Nephron (organoid): ENCODE data around the gene NR4A1.
A peak's percentile ranks its signal among the peaks of the same experiment; 100 is the strongest.

Source experiments
- H3K27ac Mint-ChIP-seq, 3 experiments: 2 replicates each; pipeline ENCODE4 v1.8.0; 2020; ENCODE audit warnings: mixed read lengths in 3 of 3, mild to moderate bottlenecking in 2 of 3, moderate library complexity in 1 of 3
- H3K27me3 Mint-ChIP-seq: 2 replicates; pipeline ENCODE4 v1.8.0; 2021; ENCODE audit warnings: low read depth, mild to moderate bottlenecking, moderate library complexity, mixed read lengths
- H3K36me3 Mint-ChIP-seq: 2 replicates; pipeline ENCODE4 v1.8.0; 2020; ENCODE audit warnings: low read depth, mixed read lengths
- H3K4me1 Mint-ChIP-seq: 2 replicates; pipeline ENCODE4 v1.8.0; 2020; ENCODE audit warnings: mixed read lengths
- H3K4me3 Mint-ChIP-seq, 3 experiments: 2 replicates each; pipeline ENCODE4 v1.8.0; 2020; ENCODE audit warnings: mild to moderate bottlenecking in 3 of 3, mixed read lengths in 3 of 3, moderate library complexity in 2 of 3
- H3K9me3 Mint-ChIP-seq: 2 replicates; pipeline ENCODE4 v1.8.0; 2020; ENCODE audit warnings: mixed read lengths
- CTCF ChIP-seq, 3 experiments: fragments of 200-600 bp; sonication (generic); IDR thresholded peaks; one replicate each; pipeline ENCODE4 v1.5.0; 2021; ENCODE audit warnings: antibody characterized with exemption in 3 of 3; ENCODE audit not compliant: unreplicated experiment in 3 of 3

The NR4A1 gene

DNA sequence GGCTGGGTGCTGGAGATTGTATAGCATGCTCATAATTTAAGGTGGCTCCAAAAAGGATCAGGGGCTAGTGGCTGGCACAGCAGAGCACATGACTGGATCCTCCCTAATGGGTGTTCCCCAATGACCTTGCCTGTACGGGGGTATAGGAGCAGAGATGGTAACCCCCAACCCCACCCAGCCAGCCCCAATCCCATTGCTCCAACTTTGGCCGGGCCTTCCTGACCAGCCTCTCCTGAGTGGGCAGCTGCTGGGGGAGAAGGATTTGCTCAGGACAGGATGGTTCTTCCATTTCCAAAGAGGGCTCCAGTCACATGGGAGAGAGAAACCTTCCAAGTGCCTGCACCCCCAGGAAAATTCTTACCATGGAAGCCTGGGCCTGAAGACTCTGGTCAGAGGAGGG, 15.3 kb upstream of the NR4A1 start:
- TF ChIP-seq CTCF (IDR thresholded peaks at IDR 0.05; ENCODE audit: unreplicated experiment in 3 of 3): no peak
- Mint-ChIP-seq H3K36me3 (no peaks in the 10 kb centered on the region), H3K9me3 (no peaks in the 10 kb centered on the region), H3K27ac (peak overlapping the region; percentile 13 to 92 (median 89)), H3K4me3 (peak overlapping the region; percentile 76 to 90 (median 86)), H3K4me1 (peaks cover 62% of the 10 kb centered on the region), H3K27me3 (peaks cover 29% of the 10 kb centered on the region)

GRCh38 chr12:52036587-52037171, 14.6 kb upstream of the NR4A1 start:
- Mint-ChIP-seq H3K4me3 (peak overlapping the region; percentile 76 to 90 (median 86)), H3K27me3 (peaks cover 31% of the 10 kb centered on the region), H3K36me3 (no peaks in the 10 kb centered on the region), H3K27ac (peak overlapping the region in 2 of 3 experiments; percentile 89 to 92), H3K9me3 (no peaks in the 10 kb centered on the region), H3K4me1 (peaks cover 65% of the 10 kb centered on the region)
- TF ChIP-seq CTCF (IDR thresholded peaks at IDR 0.05; ENCODE audit: unreplicated experiment in 3 of 3): no peak

DNA sequence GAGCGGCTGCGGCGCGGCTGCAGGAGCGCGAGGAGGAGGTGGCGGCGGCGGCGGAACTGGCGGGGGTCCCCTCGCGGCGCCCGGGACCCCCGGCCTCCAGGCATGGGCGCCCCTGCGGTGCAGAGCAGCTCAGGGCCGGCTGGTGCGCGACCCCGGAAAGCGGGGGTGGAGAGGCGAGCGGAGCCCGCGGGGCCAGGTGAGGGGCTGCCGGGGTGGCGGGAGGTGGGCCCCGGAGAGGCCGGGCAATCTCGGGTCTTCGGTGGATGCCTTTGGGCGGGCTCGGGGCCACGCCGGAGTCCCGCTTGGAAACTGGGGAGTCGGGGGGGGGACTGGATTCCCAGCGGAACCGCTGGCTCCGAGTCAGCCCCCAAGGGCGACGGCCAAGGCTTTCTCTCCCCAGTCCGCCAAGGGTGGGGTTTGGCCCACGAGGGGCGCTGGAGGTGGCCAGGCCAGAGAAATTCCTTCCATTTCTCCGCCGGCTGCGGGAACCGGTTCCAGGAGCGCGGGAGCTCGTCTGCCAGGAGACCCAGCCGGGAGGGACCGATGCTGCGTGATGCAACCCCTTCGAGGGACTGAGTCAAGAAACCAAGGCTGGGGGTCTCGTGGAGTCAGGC, 13.9 kb upstream of the NR4A1 start:
- no peak overlapping the region for H3K27ac Mint-ChIP-seq
- peaks cover 31% of the 10 kb centered on the region for H3K27me3 Mint-ChIP-seq
- H3K4me1 Mint-ChIP-seq: peaks cover 65% of the 10 kb centered on the region
- H3K4me3 Mint-ChIP-seq: peak overlapping the region; percentile 78 to 86 (median 86)
- TF ChIP-seq CTCF (IDR thresholded peaks at IDR 0.05; ENCODE audit: unreplicated experiment in 3 of 3): no peak
- no peaks in the 10 kb centered on the region for H3K9me3 Mint-ChIP-seq
- no peaks in the 10 kb centered on the region for H3K36me3 Mint-ChIP-seq

DNA sequence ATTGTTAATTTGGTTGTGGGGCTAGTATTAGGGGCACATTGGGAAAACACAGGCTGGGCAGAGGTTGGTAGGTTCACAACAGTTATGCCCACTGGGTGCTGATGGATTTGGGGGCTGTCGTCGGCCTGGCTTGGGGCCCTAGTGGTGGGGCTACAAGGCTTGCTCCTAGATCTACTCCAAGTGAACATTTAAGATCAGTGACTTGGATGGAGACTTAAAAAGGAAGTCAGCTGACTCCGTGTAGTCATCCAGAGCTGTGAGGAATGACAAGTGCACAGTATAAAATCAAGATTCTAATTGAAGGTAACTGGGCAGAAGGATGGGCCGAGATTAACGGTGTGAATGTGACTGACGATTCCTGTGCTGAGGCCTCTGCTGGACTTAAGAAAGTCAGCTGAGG, 12.8 kb upstream of the NR4A1 start:
- H3K27me3 Mint-ChIP-seq: peaks cover 31% of the 10 kb centered on the region
- H3K27ac Mint-ChIP-seq: peak overlapping the region in 2 of 3 experiments; percentile 20 to 88
- H3K4me3 Mint-ChIP-seq: peak overlapping the region; percentile 78 to 86 (median 86)
- no peaks in the 10 kb centered on the region for H3K9me3 Mint-ChIP-seq
- TF ChIP-seq CTCF (IDR thresholded peaks at IDR 0.05; ENCODE audit: unreplicated experiment in 3 of 3): no peak
- H3K36me3 Mint-ChIP-seq: no peaks in the 10 kb centered on the region
- peaks cover 57% of the 10 kb centered on the region for H3K4me1 Mint-ChIP-seq

DNA sequence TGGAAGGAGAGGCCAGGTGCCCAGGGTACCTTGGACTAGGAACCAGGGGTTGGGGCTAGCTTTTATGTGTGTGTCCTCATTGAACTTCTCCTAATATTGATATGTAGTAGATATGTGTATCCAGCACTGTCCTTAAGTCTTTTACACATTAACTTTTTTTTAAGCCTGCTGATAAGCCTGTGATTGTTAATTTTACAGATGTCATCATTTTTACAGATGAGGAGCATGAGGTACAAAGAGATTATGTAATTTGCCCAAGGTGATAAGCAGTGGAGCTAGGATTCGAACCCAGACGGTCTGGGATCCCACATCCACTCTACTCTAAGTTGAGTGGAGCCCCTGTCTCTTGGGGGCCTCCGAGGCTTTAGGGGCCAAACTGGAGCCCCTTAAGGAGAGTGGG, 10.2 kb upstream of the NR4A1 start:
- Mint-ChIP-seq H3K4me1 (peaks cover 41% of the 10 kb centered on the region), H3K27ac (no peak overlapping the region), H3K27me3 (peaks cover 20% of the 10 kb centered on the region), H3K9me3 (no peaks in the 10 kb centered on the region), H3K4me3 (peak overlapping the region in 1 of 3 experiments; percentile 22), H3K36me3 (no peaks in the 10 kb centered on the region)
- no peak for TF ChIP-seq CTCF (IDR thresholded peaks at IDR 0.05; ENCODE audit: unreplicated experiment in 3 of 3)

DNA sequence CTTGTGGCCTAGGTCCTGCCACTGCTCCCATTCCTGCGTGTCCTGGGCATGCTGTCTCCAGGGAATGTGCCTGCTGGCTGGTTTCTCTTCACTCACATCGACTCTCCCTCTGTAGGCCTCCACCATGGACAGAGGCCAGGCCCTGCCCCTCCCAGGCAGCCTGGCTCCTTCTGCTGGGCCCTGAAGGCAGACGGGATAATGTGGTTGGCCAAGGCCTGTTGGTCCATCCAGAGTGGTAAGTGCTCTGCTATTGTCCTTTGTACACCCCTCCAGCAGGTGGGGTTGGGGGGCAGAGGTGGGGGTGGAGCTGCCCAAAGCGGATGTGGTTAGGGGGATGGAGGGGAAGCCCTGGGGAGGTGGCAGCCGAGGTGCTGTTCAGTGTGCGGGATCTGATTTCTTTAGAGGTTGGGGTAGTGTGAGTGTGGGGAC, 9.5 kb upstream of the NR4A1 start:
- Mint-ChIP-seq H3K4me1 (peaks cover 36% of the 10 kb centered on the region), H3K27ac (no peak overlapping the region), H3K4me3 (peak overlapping the region in 2 of 3 experiments; percentile 32 to 44), H3K36me3 (no peaks in the 10 kb centered on the region), H3K9me3 (no peaks in the 10 kb centered on the region), H3K27me3 (peaks cover 18% of the 10 kb centered on the region)
- TF ChIP-seq CTCF (IDR thresholded peaks at IDR 0.05; ENCODE audit: unreplicated experiment in 3 of 3): no peak
